Lower leg skin (tissue), 3 donors: ENCODE measurements around the gene IL1RN.

Experiments used
- CTCF ChIP-seq, 3 donors: fragments of 450-650 bp; IDR thresholded peaks; one replicate each; pipeline ENCODE4 v1.5.1; 2016; ENCODE audit warnings: antibody characterized with exemption in 3 of 3, mild to moderate bottlenecking in 3 of 3, moderate library complexity in 2 of 3
- POLR2A ChIP-seq, 2 donors: fragments of 450-650 bp; IDR thresholded peaks; one replicate each; pipeline ENCODE4 v1.6.1; 2016 to 2017; ENCODE audit warnings: antibody characterized with exemption in 2 of 2, mild to moderate bottlenecking in 1 of 2, moderate library complexity in 1 of 2

- TF ChIP-seq CTCF (IDR thresholded peaks at IDR 0.05) (no peak), POLR2A (IDR thresholded peaks at IDR 0.05) (no peak)
Measured at GRCh38 chr2:113142290-113142689, 14.9 kb downstream of the IL1RN start.
